GM21786 (cell line): ENCODE data around the gene LTV1.

Experiments
- ATAC-seq: cut with Tn5 transposase; IDR thresholded peaks from one replicate; pipeline ENCODE4 v1.9.1; 2021; ENCODE audit not compliant: unreplicated experiment

The LTV1 gene

GRCh38 chr6:143884216-143884900 is 41.2 kb downstream of the LTV1 start:
- no peak for ATAC-seq

- no peak for ATAC-seq
Observed at GRCh38 chr6:143885116-143885515, 42.0 kb downstream of the LTV1 start.

- no peak for ATAC-seq
Observed at GRCh38 chr6:143894655-143895054, 51.5 kb downstream of the LTV1 start.

- ATAC-seq = no peak
Observed at GRCh38 chr6:143896126-143896860, 53.2 kb downstream of the LTV1 start.

- ATAC-seq = no peak
Observed at GRCh38 chr6:143900358-143900757, 57.2 kb downstream of the LTV1 start.

GRCh38 chr6:143901885-143902750 is 59.0 kb downstream of the LTV1 start:
- peak; percentile 97 for ATAC-seq

GRCh38 chr6:143902827-143903226 is 59.7 kb downstream of the LTV1 start:
- ATAC-seq = no peak

GRCh38 chr6:143911028-143911427 is 67.9 kb downstream of the LTV1 start:
- ATAC-seq = no peak

GRCh38 chr6:143912671-143913070 is 69.5 kb downstream of the LTV1 start:
- ATAC-seq = no peak
